Measurements from ENCODE around the gene WDR83.

- TF ChIP-seq, protein P1, sequence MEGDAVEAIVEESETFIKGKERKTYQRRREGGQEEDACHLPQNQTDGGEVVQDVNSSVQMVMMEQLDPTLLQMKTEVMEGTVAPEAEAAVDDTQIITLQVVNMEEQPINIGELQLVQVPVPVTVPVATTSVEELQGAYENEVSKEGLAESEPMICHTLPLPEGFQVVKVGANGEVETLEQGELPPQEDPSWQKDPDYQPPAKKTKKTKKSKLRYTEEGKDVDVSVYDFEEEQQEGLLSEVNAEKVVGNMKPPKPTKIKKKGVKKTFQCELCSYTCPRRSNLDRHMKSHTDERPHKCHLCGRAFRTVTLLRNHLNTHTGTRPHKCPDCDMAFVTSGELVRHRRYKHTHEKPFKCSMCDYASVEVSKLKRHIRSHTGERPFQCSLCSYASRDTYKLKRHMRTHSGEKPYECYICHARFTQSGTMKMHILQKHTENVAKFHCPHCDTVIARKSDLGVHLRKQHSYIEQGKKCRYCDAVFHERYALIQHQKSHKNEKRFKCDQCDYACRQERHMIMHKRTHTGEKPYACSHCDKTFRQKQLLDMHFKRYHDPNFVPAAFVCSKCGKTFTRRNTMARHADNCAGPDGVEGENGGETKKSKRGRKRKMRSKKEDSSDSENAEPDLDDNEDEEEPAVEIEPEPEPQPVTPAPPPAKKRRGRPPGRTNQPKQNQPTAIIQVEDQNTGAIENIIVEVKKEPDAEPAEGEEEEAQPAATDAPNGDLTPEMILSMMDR (IDR thresholded peaks at IDR 0.05), result no peak
- TF ChIP-seq POLR2A (IDR thresholded peaks at IDR 0.05), result no peak
Observed at GRCh38 chr19:12720851-12721655, 54.4 kb downstream of the WDR83 start.

All from lower leg skin (tissue), 3 donors.